ENCODE data around the gene DNAJC3. TPM values are rescaled to one million over a fixed set of nuclear protein-coding genes. Genes with fewer than 3 reads are reported as not detected.
"Not testable (repeated sequence)": the region's sequence is repeated elsewhere in the genome, so short reads cannot be mapped to it uniquely, and the experiment has no call there.

Gene DNAJC3
- polyA plus RNA-seq, 1 donor (not counting 4 experiments of a cell fraction or from before 2014, with no cell fraction given) = 23.8 TPM

GRCh38 chr13:95708811-95709500 lies 32.0 kb downstream of the DNAJC3 start:
- H3K27me3 ChIP-seq (ENCODE audit: control insufficient read depth, extremely low read depth, insufficient read depth, low read length) = no peaks in the 10 kb centered on the region
- H3K36me3 ChIP-seq (ENCODE audit: control insufficient read depth in 2 of 2, extremely low read depth in 1 of 2, insufficient read depth in 2 of 2, low read length in 2 of 2) = peaks cover 0 to 11% of the 10 kb centered on the region in 2 experiments
- H3K27ac ChIP-seq (ENCODE audit: control insufficient read depth, insufficient read depth, low read length) = no peak overlapping the region
- peaks cover 8% of the 10 kb centered on the region for H3K4me1 ChIP-seq (ENCODE audit: control insufficient read depth, extremely low read depth, insufficient read depth, low read length)
- no peak overlapping the region for H3K4me3 ChIP-seq (ENCODE audit: control insufficient read depth in 2 of 3, extremely low read depth in 1 of 3, insufficient read depth in 2 of 3, low read depth in 1 of 3, low read length in 3 of 3)
- H3K9ac ChIP-seq (ENCODE audit: control insufficient read depth, extremely low read depth, insufficient read depth, low read length) = no peak overlapping the region
- dilution Hi-C loops (cut with MboI; ENCODE audit: extremely low pct_ligation_motif_present, low sequenced_read_pairs) = no loop called here
- H3K79me2 ChIP-seq (ENCODE audit: control insufficient read depth, insufficient read depth, low read length) = peaks cover 45% of the 10 kb centered on the region
- H2AFZ ChIP-seq (ENCODE audit: control insufficient read depth, low read length) = no peak overlapping the region
- FAIRE-seq (no peak), DNase-seq (ENCODE audit: low read depth, low spot score) (no peak)
- H3K9me3 ChIP-seq (ENCODE audit: control insufficient read depth, low read depth, low read length) = no peaks in the 10 kb centered on the region
- H3K4me2 ChIP-seq (ENCODE audit: control insufficient read depth, extremely low read depth, insufficient read depth, low read depth, low read length) = no peak overlapping the region
- TF ChIP-seq EZH2 (IDR thresholded peaks at IDR 0.05; ENCODE audit: low read length) = no peak
- no peak for TF ChIP-seq CTCF (optimal IDR thresholded peaks at IDR 0.05 in 1 of 3, IDR thresholded peaks at IDR 0.05 in 1 of 3, conservative IDR thresholded peaks at IDR 0.05 in 1 of 3; ENCODE audit: extremely low read depth in 1 of 3, insufficient read depth in 2 of 3, low read length in 3 of 3)
- peaks cover 6% of the 10 kb centered on the region for H4K20me1 ChIP-seq (ENCODE audit: control insufficient read depth, extremely low read depth, insufficient read depth, low read length)
- peaks cover 1% of the 10 kb centered on the region for H3K9me1 ChIP-seq (ENCODE audit: control insufficient read depth, extremely low read depth, insufficient read depth, low read length)

GRCh38 chr13:95710313-95710712 lies 33.4 kb downstream of the DNAJC3 start:
- Histone ChIP-seq H3K9me1 (ENCODE audit: control insufficient read depth, extremely low read depth, insufficient read depth, low read length) (no peaks in the 10 kb centered on the region), H2AFZ (ENCODE audit: control insufficient read depth, low read length) (no peak overlapping the region), H4K20me1 (ENCODE audit: control insufficient read depth, extremely low read depth, insufficient read depth, low read length) (peaks cover 5% of the 10 kb centered on the region), H3K27ac (ENCODE audit: control insufficient read depth, insufficient read depth, low read length) (peak overlapping the region; percentile 4), H3K9me3 (ENCODE audit: control insufficient read depth, low read depth, low read length) (no peaks in the 10 kb centered on the region), H3K27me3 (ENCODE audit: control insufficient read depth, extremely low read depth, insufficient read depth, low read length) (no peaks in the 10 kb centered on the region), H3K4me2 (ENCODE audit: control insufficient read depth, extremely low read depth, insufficient read depth, low read depth, low read length) (no peak overlapping the region), H3K9ac (ENCODE audit: control insufficient read depth, extremely low read depth, insufficient read depth, low read length) (no peak overlapping the region), H3K79me2 (ENCODE audit: control insufficient read depth, insufficient read depth, low read length) (peaks cover 36% of the 10 kb centered on the region), H3K4me3 (ENCODE audit: control insufficient read depth in 2 of 3, extremely low read depth in 1 of 3, insufficient read depth in 2 of 3, low read depth in 1 of 3, low read length in 3 of 3) (no peak overlapping the region), H3K36me3 (ENCODE audit: control insufficient read depth in 2 of 2, extremely low read depth in 1 of 2, insufficient read depth in 2 of 2, low read length in 2 of 2) (peaks cover 0 to 11% of the 10 kb centered on the region in 2 experiments), H3K4me1 (ENCODE audit: control insufficient read depth, extremely low read depth, insufficient read depth, low read length) (peaks cover 9% of the 10 kb centered on the region)
- TF ChIP-seq EZH2 (IDR thresholded peaks at IDR 0.05; ENCODE audit: low read length) = no peak
- dilution Hi-C loops (cut with MboI; ENCODE audit: extremely low pct_ligation_motif_present, low sequenced_read_pairs) = no loop called here
- FAIRE-seq (no peak), DNase-seq (ENCODE audit: low read depth, low spot score) (peak; percentile 11)

- Histone ChIP-seq H3K79me2 (ENCODE audit: control insufficient read depth, insufficient read depth, low read length) (peaks cover 22% of the 10 kb centered on the region), H3K36me3 (ENCODE audit: control insufficient read depth in 2 of 2, extremely low read depth in 1 of 2, insufficient read depth in 2 of 2, low read length in 2 of 2) (peaks cover 0 to 11% of the 10 kb centered on the region in 2 experiments)
- H4K20me1 ChIP-seq (ENCODE audit: control insufficient read depth, extremely low read depth, insufficient read depth, low read length); DNase-seq (ENCODE audit: low read depth, low spot score); H3K9me1 ChIP-seq (ENCODE audit: control insufficient read depth, extremely low read depth, insufficient read depth, low read length); dilution Hi-C loops (cut with MboI; ENCODE audit: extremely low pct_ligation_motif_present, low sequenced_read_pairs); H2AFZ ChIP-seq (ENCODE audit: control insufficient read depth, low read length); H3K9me3 ChIP-seq (ENCODE audit: control insufficient read depth, low read depth, low read length); FAIRE-seq; H3K4me1 ChIP-seq (ENCODE audit: control insufficient read depth, extremely low read depth, insufficient read depth, low read length); H3K27ac ChIP-seq (ENCODE audit: control insufficient read depth, insufficient read depth, low read length); H3K27me3 ChIP-seq (ENCODE audit: control insufficient read depth, extremely low read depth, insufficient read depth, low read length); H3K4me2 ChIP-seq (ENCODE audit: control insufficient read depth, extremely low read depth, insufficient read depth, low read depth, low read length); H3K4me3 ChIP-seq (ENCODE audit: control insufficient read depth in 2 of 3, extremely low read depth in 1 of 3, insufficient read depth in 2 of 3, low read depth in 1 of 3, low read length in 3 of 3); H3K9ac ChIP-seq (ENCODE audit: control insufficient read depth, extremely low read depth, insufficient read depth, low read length): not testable (repeated sequence)
Observed at GRCh38 chr13:95712846-95713245, 35.9 kb downstream of the DNAJC3 start.
